ENCODE data around the gene ZNF764.

Gene ZNF764

DNA sequence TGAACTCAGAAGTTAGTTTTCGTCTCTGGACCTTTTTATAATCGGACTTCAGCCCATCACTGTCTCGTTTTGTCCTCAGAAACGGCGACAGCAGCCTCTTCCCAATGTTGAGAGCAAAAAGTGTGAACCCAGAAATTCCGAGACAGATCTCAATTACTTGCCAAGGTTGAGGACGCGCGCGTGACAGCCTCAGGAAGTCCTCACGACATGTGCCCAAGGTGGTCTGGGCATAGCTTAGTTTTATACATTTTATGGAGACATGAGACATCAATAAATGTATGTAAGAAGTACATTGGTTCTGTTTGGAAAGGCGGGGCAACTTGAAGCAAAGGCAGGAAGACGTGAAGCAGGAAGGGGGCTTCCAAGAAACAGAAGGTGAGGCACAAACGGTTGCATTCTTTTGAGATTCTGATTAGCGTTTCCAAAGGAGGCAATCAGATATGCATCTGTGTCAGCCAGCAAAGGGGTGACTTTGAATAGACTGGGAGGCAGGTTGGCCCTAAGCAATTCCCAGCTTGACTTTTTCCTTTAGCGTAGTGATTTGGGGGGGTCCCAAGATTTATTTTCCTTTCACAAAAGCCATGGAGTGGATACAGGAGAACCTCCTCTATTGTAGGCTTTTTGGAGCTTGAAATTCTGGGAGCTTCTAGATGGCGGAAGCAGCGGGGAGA lies 22.9 kb downstream of the ZNF764 start:
- intact Hi-C loops (cut with DNase I; ENCODE audit: low total_unique reads), result no loop called here
- TF ChIP-seq CTCF (IDR thresholded peaks at IDR 0.05), result no peak
- Histone ChIP-seq H3K27ac (peak overlapping the region; percentile 94 to 99), H3K27me3 (no peaks in the 10 kb centered on the region), H3K36me3 (peaks cover 11 to 31% (median 25%) of the 10 kb centered on the region in 3 donors), H3K4me3 (peak overlapping the region; percentile 75 to 83), H3K4me1 (peaks cover 0 to 37% (median 21%) of the 10 kb centered on the region in 4 donors), H3K9me3 (no peaks in the 10 kb centered on the region)
- no peak for DNase-seq

DNA sequence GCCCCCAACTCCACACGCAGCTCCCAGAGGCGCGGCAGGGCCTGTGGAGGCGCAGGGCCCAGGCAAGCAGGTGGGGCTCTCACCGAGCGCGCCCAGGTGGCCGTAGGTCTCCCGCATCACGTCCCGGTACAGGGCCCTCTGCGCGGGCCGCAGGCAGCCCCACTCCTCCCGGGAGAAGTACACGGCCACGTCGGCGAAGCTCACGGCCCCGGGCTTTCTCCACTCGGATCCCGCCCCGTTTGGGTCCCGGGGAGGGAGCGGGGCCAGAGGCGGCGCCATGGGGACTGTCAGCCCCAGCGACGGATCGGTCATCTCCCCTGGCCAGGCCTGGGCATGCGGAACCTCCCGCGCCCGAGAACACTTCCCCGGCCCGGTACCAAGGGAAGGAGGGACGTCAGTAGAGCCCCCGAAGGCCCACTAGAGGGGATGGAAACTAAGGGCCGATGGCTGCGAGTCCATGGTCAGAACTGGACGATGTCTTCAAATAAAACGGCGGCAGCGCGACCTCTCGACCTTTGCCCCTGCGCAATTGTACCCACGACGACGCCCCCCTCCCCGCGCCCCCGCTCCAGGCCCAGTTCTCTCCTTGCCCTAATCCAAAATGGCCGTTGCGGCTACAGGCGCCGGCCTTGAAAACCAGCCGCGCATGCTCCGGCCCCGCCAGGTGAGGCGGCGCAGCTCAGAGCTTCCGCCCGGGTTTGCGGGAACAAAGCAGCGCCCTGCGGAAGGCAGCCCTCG lies 23.6 kb downstream of the ZNF764 start, which contains the start of gene ZNF747:
Gene ZNF747, minus strand, starts transcription at position 491 of the 738 bp plus-strand sequence. Its CDS starts 179 bp downstream, at position 312.
- Histone ChIP-seq H3K9me3 (no peaks in the 10 kb centered on the region), H3K36me3 (peaks cover 11 to 33% (median 25%) of the 10 kb centered on the region in 3 donors), H3K4me3 (peak within 1 kb of the TSS; percentile 75 to 83), H3K27me3 (no peaks in the 10 kb centered on the region), H3K4me1 (peaks cover 0 to 37% (median 21%) of the 10 kb centered on the region in 4 donors), H3K27ac (peak within 1 kb of the TSS; percentile 94 to 99)
- TF ChIP-seq CTCF (IDR thresholded peaks at IDR 0.05), result no peak
- peak; percentile 93 to 96 for DNase-seq
- intact Hi-C loops (cut with DNase I; ENCODE audit: low total_unique reads), result loop anchor here (5.0 kb wide), 1 partner anchor 163 kb away; the partner anchor contains the start of gene SRCAP

DNA sequence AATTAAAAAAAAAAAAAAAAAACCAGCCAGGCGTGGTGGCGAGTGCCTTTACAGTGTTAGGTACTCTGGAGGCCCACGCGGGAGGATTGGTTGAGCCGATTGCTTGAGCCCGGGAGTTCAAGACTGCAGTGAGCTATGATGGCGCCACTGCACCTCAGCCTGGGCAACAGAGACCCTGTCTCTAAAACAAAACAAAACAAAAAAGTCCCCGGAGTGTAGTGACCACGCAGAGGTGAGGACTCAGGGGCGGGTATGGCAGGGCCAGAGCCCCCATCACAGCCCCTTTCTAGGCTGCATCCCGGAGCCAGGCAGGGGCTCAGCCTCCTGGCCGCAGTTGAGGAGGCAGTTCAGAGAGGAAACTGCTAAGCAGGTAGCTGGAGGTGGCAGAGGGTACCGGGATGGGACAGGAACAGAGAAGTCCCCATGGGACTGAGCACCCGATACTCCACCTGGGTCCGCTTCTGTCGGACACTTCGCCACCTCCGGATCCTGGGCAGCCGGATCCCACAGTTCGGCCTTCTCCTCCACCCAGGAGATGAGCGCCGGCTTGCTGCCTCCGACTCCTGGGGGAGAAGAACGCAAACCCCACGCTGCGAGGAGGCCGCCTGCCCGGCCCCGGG lies 24.3 kb downstream of the ZNF764 start:
- no peak for TF ChIP-seq CTCF (IDR thresholded peaks at IDR 0.05)
- peaks cover 11 to 33% (median 25%) of the 10 kb centered on the region in 3 donors for H3K36me3 ChIP-seq
- peak overlapping the region; percentile 75 to 83 for H3K4me3 ChIP-seq
- no peaks in the 10 kb centered on the region for H3K27me3 ChIP-seq
- no peaks in the 10 kb centered on the region for H3K9me3 ChIP-seq
- H3K4me1 ChIP-seq, result peaks cover 0 to 43% (median 21%) of the 10 kb centered on the region in 4 donors
- H3K27ac ChIP-seq, result peak overlapping the region; percentile 94 to 99
- DNase-seq, result no peak
- intact Hi-C loops (cut with DNase I; ENCODE audit: low total_unique reads), result loop anchor here (5.0 kb wide), 1 partner anchor 163 kb away; the partner anchor contains the start of gene SRCAP

DNA sequence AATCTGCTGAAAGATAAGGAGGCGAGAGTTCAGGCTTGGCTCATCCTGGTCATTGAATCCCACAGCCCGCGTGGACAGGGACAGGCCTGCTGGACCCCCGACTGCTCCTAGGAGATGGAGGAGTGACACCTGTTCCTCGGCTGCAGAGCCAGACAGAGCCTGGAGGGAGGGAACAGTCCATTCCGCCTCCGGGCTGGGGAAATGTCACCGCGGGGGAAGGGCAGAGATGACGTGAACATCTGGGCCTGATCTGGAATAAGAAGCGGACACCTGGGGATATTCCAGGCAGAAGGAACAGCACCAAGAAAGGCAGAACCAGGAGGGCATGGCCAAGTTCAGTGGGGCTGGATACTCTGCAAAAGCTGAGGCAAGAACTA lies 25.0 kb downstream of the ZNF764 start:
- Histone ChIP-seq H3K36me3 (peaks cover 11 to 33% (median 25%) of the 10 kb centered on the region in 3 donors), H3K27ac (peak overlapping the region; percentile 94 to 99), H3K27me3 (no peaks in the 10 kb centered on the region), H3K4me3 (peak overlapping the region; percentile 75 to 83), H3K9me3 (no peaks in the 10 kb centered on the region), H3K4me1 (peaks cover 0 to 46% (median 23%) of the 10 kb centered on the region in 4 donors)
- DNase-seq, result no peak
- intact Hi-C loops (cut with DNase I; ENCODE audit: low total_unique reads), result loop anchor here (5.0 kb wide), 1 partner anchor 164 kb away; the partner anchor contains the start of gene SRCAP
- no peak for TF ChIP-seq CTCF (IDR thresholded peaks at IDR 0.05)

Measured in tibial artery (tissue), 4 donors.